Measurements from ENCODE around the gene CCDC142. TPM values are rescaled to one million over a fixed set of nuclear protein-coding genes. Genes with fewer than 3 reads are reported as not detected.

Gene CCDC142
- total and polyA plus RNA-seq, 8 donors, result 3.2 to 78.2 (median 21.2) TPM

DNA sequence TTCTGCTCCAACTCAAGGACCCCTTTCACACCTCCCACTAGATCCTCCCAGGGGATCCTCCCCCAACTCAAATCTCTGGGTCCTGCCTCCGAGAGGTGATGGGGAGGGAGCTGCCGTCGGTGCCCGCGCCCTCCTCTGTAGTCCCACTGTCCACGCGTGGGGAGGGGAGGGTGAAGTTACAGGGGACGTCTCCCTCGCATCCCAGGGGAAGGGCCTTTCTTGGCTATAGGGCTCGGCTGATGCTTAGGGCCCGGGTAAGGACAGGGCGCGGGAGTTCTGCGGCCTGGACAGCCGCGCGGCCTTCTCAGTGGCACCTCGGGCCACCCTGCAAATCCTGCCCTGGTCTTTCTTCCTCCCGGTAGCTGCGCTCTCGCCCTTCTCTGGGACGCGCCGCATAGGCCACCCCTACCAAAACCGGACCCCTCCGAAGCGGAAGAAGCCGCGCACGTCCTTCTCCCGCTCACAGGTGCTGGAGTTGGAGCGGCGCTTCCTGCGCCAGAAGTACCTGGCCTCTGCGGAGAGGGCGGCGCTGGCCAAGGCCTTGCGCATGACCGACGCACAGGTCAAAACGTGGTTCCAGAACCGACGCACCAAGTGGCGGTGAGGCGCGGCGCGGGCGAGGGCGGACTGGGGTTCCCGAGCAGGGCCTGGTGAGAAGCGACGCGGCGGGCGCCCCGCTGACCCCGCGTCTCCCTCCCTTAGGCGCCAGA, 32.6 kb upstream of the CCDC142 start:
- Histone ChIP-seq H3K36me3 (no peaks in the 10 kb centered on the region), H3K4me3 (peak overlapping the region; percentile 26 to 55 (median 36)), H3K27ac (no peak overlapping the region), H3K4me1 (peaks cover 32 to 39% (median 35%) of the 10 kb centered on the region in 4 donors), H3K27me3 (peaks cover 38 to 100% (median 94%) of the 10 kb centered on the region in 3 donors), H3K9me3 (no peaks in the 10 kb centered on the region)
- TF ChIP-seq, protein P1, sequence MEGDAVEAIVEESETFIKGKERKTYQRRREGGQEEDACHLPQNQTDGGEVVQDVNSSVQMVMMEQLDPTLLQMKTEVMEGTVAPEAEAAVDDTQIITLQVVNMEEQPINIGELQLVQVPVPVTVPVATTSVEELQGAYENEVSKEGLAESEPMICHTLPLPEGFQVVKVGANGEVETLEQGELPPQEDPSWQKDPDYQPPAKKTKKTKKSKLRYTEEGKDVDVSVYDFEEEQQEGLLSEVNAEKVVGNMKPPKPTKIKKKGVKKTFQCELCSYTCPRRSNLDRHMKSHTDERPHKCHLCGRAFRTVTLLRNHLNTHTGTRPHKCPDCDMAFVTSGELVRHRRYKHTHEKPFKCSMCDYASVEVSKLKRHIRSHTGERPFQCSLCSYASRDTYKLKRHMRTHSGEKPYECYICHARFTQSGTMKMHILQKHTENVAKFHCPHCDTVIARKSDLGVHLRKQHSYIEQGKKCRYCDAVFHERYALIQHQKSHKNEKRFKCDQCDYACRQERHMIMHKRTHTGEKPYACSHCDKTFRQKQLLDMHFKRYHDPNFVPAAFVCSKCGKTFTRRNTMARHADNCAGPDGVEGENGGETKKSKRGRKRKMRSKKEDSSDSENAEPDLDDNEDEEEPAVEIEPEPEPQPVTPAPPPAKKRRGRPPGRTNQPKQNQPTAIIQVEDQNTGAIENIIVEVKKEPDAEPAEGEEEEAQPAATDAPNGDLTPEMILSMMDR (IDR thresholded peaks at IDR 0.05), result no peak
- TF ChIP-seq POLR2A (IDR thresholded peaks at IDR 0.05) (no peak), EP300 (IDR thresholded peaks at IDR 0.05) (no peak), POLR2AphosphoS5 (IDR thresholded peaks at IDR 0.05) (no peak)
- DNase-seq, result peak in 1 of 2 donors; percentile 56
- 5 to 14% (median 6%) methylated on average over 26 to 60 of the region's 60 CpGs for WGBS, 5 donors
- intact Hi-C loops (cut with DNase I; ENCODE audit: low total_unique reads), result no loop called here

DNA sequence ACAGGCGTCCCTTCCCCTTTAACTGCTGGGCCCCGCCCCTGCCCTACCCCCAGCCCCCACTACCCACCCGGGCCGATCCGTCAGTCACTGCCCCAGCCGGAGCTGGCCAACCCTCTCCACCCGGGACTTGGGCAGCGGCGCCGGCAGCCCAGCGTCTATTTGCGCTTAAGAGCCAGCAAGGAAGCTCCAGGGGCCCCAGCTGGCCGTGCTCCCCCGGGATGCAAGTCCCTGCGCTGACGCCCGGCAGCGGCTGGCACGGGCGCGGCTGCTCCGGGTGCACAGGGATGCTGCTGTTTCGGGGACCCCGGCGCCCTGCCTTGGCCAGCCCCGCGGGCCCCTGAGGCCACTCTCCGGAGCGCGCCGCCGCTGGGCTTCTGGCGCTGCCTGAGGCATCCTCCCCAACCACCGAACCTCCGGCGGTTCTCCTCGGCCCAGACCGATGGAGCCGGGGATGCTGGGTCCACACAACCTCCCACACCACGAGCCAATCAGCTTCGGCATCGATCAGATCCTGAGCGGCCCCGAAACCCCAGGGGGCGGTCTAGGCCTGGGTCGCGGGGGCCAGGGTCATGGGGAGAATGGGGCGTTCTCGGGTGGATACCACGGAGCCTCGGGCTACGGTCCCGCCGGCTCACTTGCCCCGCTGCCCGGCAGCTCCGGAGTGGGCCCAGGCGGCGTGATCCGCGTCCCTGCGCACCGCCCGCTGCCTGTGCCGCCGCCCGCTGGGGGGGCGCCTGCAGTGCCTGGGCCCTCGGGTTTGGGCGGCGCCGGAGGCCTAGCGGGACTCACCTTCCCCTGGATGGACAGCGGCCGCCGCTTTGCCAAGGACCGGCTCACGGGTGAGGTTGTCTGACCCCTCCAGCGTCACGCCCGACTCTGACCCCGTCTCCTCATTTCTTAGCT, 31.8 kb upstream of the CCDC142 start, which contains the start of gene TLX2:
Gene TLX2 (plus strand): TSS at position 83 of the 903 bp plus-strand sequence. CDS start 357 bp downstream, at position 440.
- Histone ChIP-seq H3K9me3 (no peaks in the 10 kb centered on the region), H3K4me3 (peak within 1 kb of the TSS in 3 of 4 donors; percentile 16 to 55 (median 18)), H3K27ac (no peak within 1 kb of the TSS), H3K4me1 (peaks cover 32 to 39% (median 35%) of the 10 kb centered on the region in 4 donors), H3K27me3 (peaks cover 38 to 100% (median 90%) of the 10 kb centered on the region in 3 donors), H3K36me3 (no peaks in the 10 kb centered on the region)
- intact Hi-C loops (cut with DNase I; ENCODE audit: low total_unique reads), result no loop called here
- no peak for TF ChIP-seq POLR2AphosphoS5 (IDR thresholded peaks at IDR 0.05)
- TF ChIP-seq POLR2A (IDR thresholded peaks at IDR 0.05), result no peak
- DNase-seq, result no peak
- WGBS, 5 donors, result 3 to 8% (median 4%) methylated on average over 35 to 82 of the region's 82 CpGs

DNA sequence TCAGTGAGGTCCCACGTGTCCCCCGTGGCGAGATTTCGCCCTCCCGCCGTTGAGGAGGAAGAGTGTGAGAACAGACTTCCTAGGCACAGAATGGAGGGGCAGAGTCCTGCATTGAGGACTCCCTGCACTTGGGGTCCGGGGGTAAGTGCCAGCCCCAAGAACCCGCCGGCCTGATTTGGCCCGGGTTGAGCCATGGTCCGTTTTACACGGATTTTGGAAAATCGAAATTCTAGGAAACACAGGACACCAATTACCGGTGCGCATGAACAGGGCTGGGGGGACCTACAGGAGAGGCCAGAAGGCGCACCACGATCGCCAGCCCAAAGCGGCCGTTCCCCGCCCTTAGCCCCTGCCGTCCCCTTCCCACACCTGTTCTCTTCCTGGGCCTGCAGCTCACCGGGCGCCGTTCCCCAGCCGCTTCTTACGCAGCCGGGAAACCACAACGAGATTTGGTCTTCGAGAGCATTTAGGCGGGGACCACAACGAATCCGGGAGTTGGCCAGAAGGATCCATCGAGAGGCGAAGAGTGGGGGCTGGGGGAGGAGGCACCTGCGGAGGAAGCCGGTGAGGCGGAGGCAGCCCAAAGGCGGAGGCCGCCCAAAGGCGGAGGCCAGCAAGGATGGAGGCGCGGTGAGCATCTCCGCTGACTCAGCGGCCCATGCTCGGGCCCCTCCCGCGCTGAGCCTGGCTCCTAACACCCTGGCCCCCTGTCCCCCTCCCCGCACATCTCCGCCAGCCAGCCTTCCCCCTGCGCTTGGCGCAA, 31.0 kb upstream of the CCDC142 start:
- intact Hi-C loops (cut with DNase I; ENCODE audit: low total_unique reads), result no loop called here
- TF ChIP-seq POLR2AphosphoS5 (IDR thresholded peaks at IDR 0.05) (peak in 1 of 3 donors; percentile 54), POLR2A (IDR thresholded peaks at IDR 0.05) (no peak)
- TF ChIP-seq, protein P1 (IDR thresholded peaks at IDR 0.05), result no peak
- H3K36me3 ChIP-seq, result no peaks in the 10 kb centered on the region
- 4 to 10% (median 9%) methylated on average over 45 to 50 of the region's 52 CpGs for WGBS, 5 donors
- H3K27ac ChIP-seq, result no peak overlapping the region
- no peaks in the 10 kb centered on the region for H3K9me3 ChIP-seq
- peaks cover 38 to 93% (median 82%) of the 10 kb centered on the region in 3 donors for H3K27me3 ChIP-seq
- H3K4me3 ChIP-seq, result peak overlapping the region in 2 of 4 donors; percentile 18 to 55
- H3K4me1 ChIP-seq, result peaks cover 32 to 39% (median 35%) of the 10 kb centered on the region in 4 donors
- peak in 1 of 2 donors; percentile 50 for DNase-seq

DNA sequence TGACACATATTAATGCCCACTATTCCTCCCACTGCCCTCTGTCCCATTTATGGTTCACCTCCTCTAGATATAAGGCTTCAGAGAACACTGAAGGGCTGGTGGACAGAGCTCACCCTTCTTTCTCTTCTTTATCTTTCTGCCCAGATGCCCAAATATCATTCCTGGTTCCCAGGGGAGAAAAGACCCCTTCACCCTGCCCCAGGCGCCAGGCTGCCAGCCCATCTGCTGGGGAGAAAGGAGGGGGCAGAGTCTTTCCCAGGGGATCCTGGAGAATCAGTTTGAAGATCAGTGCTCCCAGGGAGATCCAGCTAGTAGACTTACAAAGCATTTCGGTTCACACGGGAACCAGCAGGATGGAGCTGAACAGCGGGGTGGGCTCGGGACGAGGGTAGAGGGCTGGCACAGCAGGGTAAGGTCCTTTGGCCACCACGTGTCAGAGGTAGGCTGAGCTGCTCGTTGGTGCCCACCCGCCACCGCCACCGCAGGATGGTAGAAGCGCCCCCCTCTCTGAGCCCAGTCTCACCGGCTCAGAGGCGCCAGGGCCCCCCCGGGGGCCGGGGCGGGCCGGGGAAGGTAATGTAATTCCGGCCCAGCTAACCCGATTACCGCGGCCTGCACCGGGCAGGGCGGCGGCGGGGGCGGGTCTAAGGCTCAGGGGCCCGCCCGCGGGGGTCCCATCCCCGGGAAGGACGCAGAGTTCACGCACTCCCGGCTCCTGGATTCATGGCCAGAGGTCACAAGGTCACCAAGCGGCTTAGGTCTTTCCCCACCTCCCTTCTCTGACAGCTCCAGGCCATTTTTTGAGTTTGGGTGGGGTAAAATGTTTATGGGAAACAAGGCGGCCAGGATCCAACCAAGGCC, 30.2 kb upstream of the CCDC142 start:
- Histone ChIP-seq H3K9me3 (no peaks in the 10 kb centered on the region), H3K27ac (no peak overlapping the region), H3K4me1 (peaks cover 37 to 45% (median 42%) of the 10 kb centered on the region in 4 donors), H3K27me3 (peaks cover 38 to 91% (median 73%) of the 10 kb centered on the region in 3 donors), H3K36me3 (no peaks in the 10 kb centered on the region), H3K4me3 (no peak overlapping the region)
- intact Hi-C loops (cut with DNase I; ENCODE audit: low total_unique reads), result no loop called here
- TF ChIP-seq POLR2A (IDR thresholded peaks at IDR 0.05) (no peak), POLR2AphosphoS5 (IDR thresholded peaks at IDR 0.05) (no peak), EP300 (IDR thresholded peaks at IDR 0.05) (no peak)
- TF ChIP-seq, protein P1 (IDR thresholded peaks at IDR 0.05), result no peak
- peak in 1 of 2 donors; percentile 43 for DNase-seq
- WGBS, 5 donors, result 10 to 19% (median 12%) methylated on average over 14 to 36 of the region's 36 CpGs

All from stomach (tissue), 9 donors.